ENCODE results near the gene BAMBI. TPM values are rescaled to one million over a fixed set of nuclear protein-coding genes. Genes with fewer than 3 reads are reported as not detected.

Gene BAMBI
- polyA plus RNA-seq, 2 of the 4 experiments (the other 2 are of a cell fraction), result 25.6 to 40.5 TPM

DNA sequence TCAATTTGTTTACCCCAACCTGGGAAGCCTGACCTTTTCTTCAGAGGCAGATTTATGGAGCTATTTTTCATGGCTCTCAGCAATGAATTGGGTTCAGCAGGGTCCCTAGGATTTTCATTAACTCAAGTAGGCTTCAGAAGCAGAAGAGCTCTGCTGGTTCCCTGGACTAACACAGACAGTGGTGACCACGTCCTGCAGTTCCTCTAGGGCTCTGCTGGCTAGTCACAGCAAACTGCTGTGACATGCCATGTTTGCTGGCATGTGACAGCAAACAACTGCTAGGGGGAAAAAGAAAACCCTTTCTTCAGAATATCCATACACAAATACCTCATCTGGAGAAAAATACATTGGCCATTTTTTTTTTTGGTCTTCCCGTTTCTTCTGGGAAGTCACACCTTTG, 13.2 kb downstream of the BAMBI start:
- ATAC-seq, result peak in 1 of 2 experiments; percentile 54; a peak in 1 of 6 replicates
- TF ChIP-seq POLR2AphosphoS2 (conservative IDR thresholded peaks at IDR 0.05; ENCODE audit: low read length), result no peak
- no peak for TF ChIP-seq HMGXB4 (CRISPR knock-in tag; IDR thresholded peaks at IDR 0.05; ENCODE audit: borderline replicate concordance)
- TF ChIP-seq PHF8 (IDR thresholded peaks at IDR 0.05; ENCODE audit: borderline replicate concordance, low read depth), result no peak
- TF ChIP-seq GATA3 (IDR thresholded peaks at IDR 0.05; ENCODE audit: borderline replicate concordance), result no peak
- no peak for TF ChIP-seq MYC (IDR thresholded peaks at IDR 0.05; ENCODE audit: borderline replicate concordance, low read length)
- no peak for TF ChIP-seq FOSL2 (IDR thresholded peaks at IDR 0.05)
- TF ChIP-seq FOSL2 (CRISPR knock-in tag; IDR thresholded peaks at IDR 0.05), result no peak
- no peak for TF ChIP-seq EHMT2 (IDR thresholded peaks at IDR 0.05; ENCODE audit: low read depth)
- no peak for TF ChIP-seq ZC3H11A (IDR thresholded peaks at IDR 0.05)
- TF ChIP-seq NR3C1 (IDR thresholded peaks at IDR 0.05), result no peak
- TF ChIP-seq MAFK (IDR thresholded peaks at IDR 0.05; ENCODE audit: partially characterized antibody), result no peak
- TF ChIP-seq HES2 (IDR thresholded peaks at IDR 0.05), result no peak
- no peak for TF ChIP-seq RNF2 (IDR thresholded peaks at IDR 0.05; ENCODE audit: borderline replicate concordance, low read depth)
- TF ChIP-seq PBX3 (IDR thresholded peaks at IDR 0.05), result no peak
- no peak for TF ChIP-seq REST (IDR thresholded peaks at IDR 0.05)
- Histone ChIP-seq H3K27ac (no peak overlapping the region), H3K4me2 (no peak overlapping the region), H3K9me3 (no peaks in the 10 kb centered on the region), H3K4me3 (no peak overlapping the region), H3K4me1 (peaks cover 22% of the 10 kb centered on the region)
- FAIRE-seq, result no peak
- ChIA-PET CTCF (interaction anchor here (0.8 to 1.5 kb wide), 2 partner anchors 9 to 62 kb away, joined by 3 to 4 read pairs; no protein-coding TSS in a partner anchor), POLR2A (no interaction called here)
- no peak for DNase-seq (ENCODE audit: low read depth in 1 of 2, low spot score in 1 of 2)
- 84% methylated on average over 2 of the region's 2 CpGs for WGBS (ENCODE audit: missing lambda C conversion rate)

DNA sequence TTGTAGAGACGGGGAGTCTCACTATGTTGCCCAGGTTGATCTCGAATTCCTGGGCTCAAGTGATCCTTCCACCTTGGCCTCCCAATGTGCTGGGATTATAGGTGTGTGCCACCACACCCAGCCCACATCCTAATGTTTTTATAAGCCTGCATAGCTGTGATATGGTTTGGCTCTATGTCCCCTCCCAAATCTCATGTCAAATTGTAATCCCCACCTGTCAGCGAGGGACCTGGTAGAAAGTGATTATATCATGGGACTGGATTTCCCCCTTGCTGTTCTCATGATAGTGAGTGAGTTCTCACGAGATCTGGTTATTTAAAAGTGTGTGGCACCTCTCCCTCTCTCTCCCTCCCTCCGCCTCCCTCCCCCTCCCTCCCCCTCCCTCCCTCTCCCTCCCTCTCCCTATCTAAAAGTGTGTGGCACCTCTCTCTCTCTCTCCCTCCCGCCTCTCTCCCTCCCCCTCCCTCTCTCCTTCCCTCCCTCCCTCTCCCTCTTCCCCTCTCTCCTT, 13.9 kb downstream of the BAMBI start:
- no peak overlapping the region for H3K27ac ChIP-seq
- ChIA-PET POLR2A (no interaction called here), CTCF (no interaction called here)
- ATAC-seq (no peak), DNase-seq (ENCODE audit: low read depth in 1 of 2, low spot score in 1 of 2) (no peak), FAIRE-seq (no peak)
- H3K4me1 ChIP-seq, result peaks cover 17% of the 10 kb centered on the region
- no peak overlapping the region for H3K4me3 ChIP-seq
- no peak overlapping the region for H3K4me2 ChIP-seq
- H3K9me3 ChIP-seq, result no peaks in the 10 kb centered on the region
- 90% methylated on average over 4 of the region's 6 CpGs for WGBS (ENCODE audit: missing lambda C conversion rate)
- no peak for TF ChIP-seq KDM5A (IDR thresholded peaks at IDR 0.05)
- no peak for TF ChIP-seq REST (IDR thresholded peaks at IDR 0.05)
- no peak for TF ChIP-seq JUN (IDR thresholded peaks at IDR 0.05)
- no peak for TF ChIP-seq FOSL2 (IDR thresholded peaks at IDR 0.05)
- TF ChIP-seq FOSL2 (CRISPR knock-in tag; IDR thresholded peaks at IDR 0.05), result no peak
- no peak for TF ChIP-seq CHD2 (IDR thresholded peaks at IDR 0.05; ENCODE audit: low read length, partially characterized antibody)
- no peak for TF ChIP-seq SREBF2 (IDR thresholded peaks at IDR 0.05)
- no peak for TF ChIP-seq ESRRA (IDR thresholded peaks at IDR 0.05; ENCODE audit: borderline replicate concordance, low read length)
- no peak for TF ChIP-seq TP53 (CRISPR knock-in tag; IDR thresholded peaks at IDR 0.05)
- TF ChIP-seq MAZ (IDR thresholded peaks at IDR 0.05; ENCODE audit: borderline replicate concordance, low read depth, low read length), result no peak
- TF ChIP-seq ZNF302 (CRISPR knock-in tag; IDR thresholded peaks at IDR 0.05), result no peak
- TF ChIP-seq FOSB (CRISPR knock-in tag; IDR thresholded peaks at IDR 0.05), result no peak
- TF ChIP-seq POLR2A (IDR thresholded peaks at IDR 0.05; ENCODE audit: low read length), result no peak
- TF ChIP-seq HMGXB4 (CRISPR knock-in tag; IDR thresholded peaks at IDR 0.05; ENCODE audit: borderline replicate concordance), result no peak

Data from A549 (cell line).